H1 (cell line): Measurements from ENCODE around the gene BCL2.

ENCODE experiments used
- CEBPB ChIP-seq: IDR thresholded peaks from 2 replicates; pipeline ENCODE4 v1.6.1; 2012; ENCODE audit warnings: low read depth, low read length
- FOSL1 ChIP-seq: IDR thresholded peaks from 2 replicates; pipeline ENCODE4 v1.6.1; 2011; ENCODE audit warnings: mild to moderate bottlenecking, low read depth, low read length, moderate library complexity; ENCODE audit not compliant: insufficient read depth
- YY1 ChIP-seq: IDR thresholded peaks from 2 replicates; pipeline ENCODE4 v1.6.1; 2011; ENCODE audit warnings: low read depth, mild to moderate bottlenecking, low read length

GRCh38 chr18:63325086-63325686 lies 5.6 kb upstream of the BCL2 start:
- no peak for TF ChIP-seq YY1
- no peak for TF ChIP-seq CEBPB
- no peak for TF ChIP-seq FOSL1
